Gastroesophageal sphincter (tissue), 3 donors: ENCODE results near the gene CLDN20.

Experiments
- CTCF ChIP-seq, 4 experiments: fragments of 200-600 bp in 2 of 4; fragments of 450-650 bp in 2 of 4; sonication (generic) in 1 of 4; IDR thresholded peaks; one replicate each; pipeline ENCODE4 v1.5.1; 2017 to 2019; ENCODE audit warnings: antibody characterized with exemption in 4 of 4, mild to moderate bottlenecking in 2 of 4, moderate library complexity in 2 of 4
- EP300 ChIP-seq: sonication (generic); formaldehyde crosslinking; IDR thresholded peaks from one replicate; pipeline ENCODE4 v1.6.1; 2017; ENCODE audit warnings: antibody characterized with exemption, mild to moderate bottlenecking
- POLR2A ChIP-seq, 2 donors: fragments of 450-650 bp; IDR thresholded peaks; one replicate each; pipeline ENCODE4 v1.6.1; 2017; ENCODE audit warnings: antibody characterized with exemption in 2 of 2, mild to moderate bottlenecking in 2 of 2, moderate library complexity in 1 of 2
- POLR2AphosphoS5 ChIP-seq: sonication (generic); formaldehyde crosslinking; IDR thresholded peaks from one replicate; pipeline ENCODE4 v1.6.1; 2017; ENCODE audit warnings: antibody characterized with exemption

GRCh38 chr6:155275808-155276480, 12.1 kb downstream of the CLDN20 start:
- TF ChIP-seq POLR2AphosphoS5 (no peak), CTCF (IDR thresholded peaks at IDR 0.05) (no peak), POLR2A (IDR thresholded peaks at IDR 0.05) (no peak), EP300 (no peak)
